Nephron progenitor cell (in vitro differentiated cells): ENCODE results near the gene FOXC1.

Experiments used
- DNase-seq: peaks from one replicate; pipeline ENCODE4 v3.0.0; 2021
- H3K27ac Mint-ChIP-seq: 2 replicates; pipeline ENCODE4 v1.8.0; 2021; ENCODE audit warnings: mild to moderate bottlenecking, moderate library complexity, mixed read lengths
- H3K27me3 Mint-ChIP-seq: 2 replicates; pipeline ENCODE4 v1.8.0; 2021; ENCODE audit warnings: mild to moderate bottlenecking, low read depth, mixed read lengths; ENCODE audit not compliant: poor library complexity
- H3K36me3 Mint-ChIP-seq: 2 replicates; pipeline ENCODE4 v1.8.0; 2021; ENCODE audit warnings: low read depth, mixed read lengths
- H3K4me1 Mint-ChIP-seq: 2 replicates; pipeline ENCODE4 v1.8.0; 2021; ENCODE audit warnings: mixed read lengths
- H3K4me3 Mint-ChIP-seq: 2 replicates; pipeline ENCODE4 v1.8.0; 2021; ENCODE audit warnings: mild to moderate bottlenecking, moderate library complexity, mixed read lengths
- H3K9me3 Mint-ChIP-seq: 2 replicates; pipeline ENCODE4 v1.8.0; 2021; ENCODE audit warnings: mild to moderate bottlenecking, moderate library complexity, mixed read lengths
- TF ChIP-seq, protein P1 (sequence below): fragments of 200-600 bp; sonication (generic); IDR thresholded peaks from 2 replicates; pipeline ENCODE4 v1.5.0; 2021; ENCODE audit warnings: antibody characterized with exemption

The FOXC1 gene

DNA sequence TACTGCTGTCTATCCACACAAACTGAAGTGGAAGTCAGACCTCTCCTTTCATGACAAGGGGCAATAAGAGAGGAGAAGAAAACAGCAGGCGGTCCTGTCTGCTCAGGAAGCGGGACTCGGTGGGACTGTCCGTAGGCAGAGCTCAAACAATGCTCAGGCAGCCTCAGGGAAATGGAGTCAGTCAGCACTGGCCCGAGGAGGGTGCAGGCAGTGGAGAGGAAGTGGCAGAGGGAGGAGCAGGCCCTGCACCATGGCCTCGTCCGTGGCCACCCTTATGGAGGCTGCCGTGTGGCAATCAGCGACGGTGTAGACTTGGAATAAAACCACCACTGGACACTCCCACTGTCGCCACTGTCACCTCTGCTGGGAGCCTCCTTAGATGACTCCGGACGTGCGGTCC is 19.6 kb downstream of the FOXC1 start:
- H3K27me3 Mint-ChIP-seq: peaks cover 8% of the 10 kb centered on the region
- TF ChIP-seq, protein P1, sequence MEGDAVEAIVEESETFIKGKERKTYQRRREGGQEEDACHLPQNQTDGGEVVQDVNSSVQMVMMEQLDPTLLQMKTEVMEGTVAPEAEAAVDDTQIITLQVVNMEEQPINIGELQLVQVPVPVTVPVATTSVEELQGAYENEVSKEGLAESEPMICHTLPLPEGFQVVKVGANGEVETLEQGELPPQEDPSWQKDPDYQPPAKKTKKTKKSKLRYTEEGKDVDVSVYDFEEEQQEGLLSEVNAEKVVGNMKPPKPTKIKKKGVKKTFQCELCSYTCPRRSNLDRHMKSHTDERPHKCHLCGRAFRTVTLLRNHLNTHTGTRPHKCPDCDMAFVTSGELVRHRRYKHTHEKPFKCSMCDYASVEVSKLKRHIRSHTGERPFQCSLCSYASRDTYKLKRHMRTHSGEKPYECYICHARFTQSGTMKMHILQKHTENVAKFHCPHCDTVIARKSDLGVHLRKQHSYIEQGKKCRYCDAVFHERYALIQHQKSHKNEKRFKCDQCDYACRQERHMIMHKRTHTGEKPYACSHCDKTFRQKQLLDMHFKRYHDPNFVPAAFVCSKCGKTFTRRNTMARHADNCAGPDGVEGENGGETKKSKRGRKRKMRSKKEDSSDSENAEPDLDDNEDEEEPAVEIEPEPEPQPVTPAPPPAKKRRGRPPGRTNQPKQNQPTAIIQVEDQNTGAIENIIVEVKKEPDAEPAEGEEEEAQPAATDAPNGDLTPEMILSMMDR: no peak
- H3K27ac Mint-ChIP-seq: no peak overlapping the region
- peaks cover 75% of the 10 kb centered on the region for H3K4me1 Mint-ChIP-seq
- no peak for DNase-seq
- peaks cover 30% of the 10 kb centered on the region for H3K36me3 Mint-ChIP-seq
- peak overlapping the region; percentile 20 for H3K4me3 Mint-ChIP-seq
- H3K9me3 Mint-ChIP-seq: no peaks in the 10 kb centered on the region

DNA sequence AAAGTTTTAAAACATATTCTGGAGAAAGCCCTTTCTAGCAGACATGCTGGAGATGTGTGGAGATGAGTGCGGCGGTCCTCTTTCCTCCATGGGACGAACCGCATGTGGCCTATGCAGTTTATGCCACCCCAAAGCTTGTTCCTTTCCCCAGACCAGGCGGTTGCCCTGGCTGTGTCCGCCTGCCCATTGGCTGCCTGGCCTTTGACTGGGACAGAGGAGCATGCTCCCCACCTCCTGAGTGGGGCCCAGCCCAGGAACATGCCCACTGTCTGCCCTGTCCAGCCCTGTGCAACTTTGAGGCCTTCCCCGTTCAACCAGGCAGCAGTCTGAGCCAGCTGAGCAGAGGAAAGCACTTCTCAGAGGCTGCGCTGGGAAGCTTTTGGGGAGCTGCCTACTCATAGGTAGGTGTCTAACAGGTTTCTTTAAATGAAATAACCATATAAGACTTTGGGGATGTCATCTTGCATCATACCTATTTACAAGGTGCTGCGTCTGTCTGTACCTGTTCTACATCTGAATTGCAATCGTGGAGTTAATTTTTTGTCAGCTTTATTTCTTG is 20.6 kb downstream of the FOXC1 start:
- DNase-seq: no peak
- H3K27me3 Mint-ChIP-seq: peaks cover 4% of the 10 kb centered on the region

DNA sequence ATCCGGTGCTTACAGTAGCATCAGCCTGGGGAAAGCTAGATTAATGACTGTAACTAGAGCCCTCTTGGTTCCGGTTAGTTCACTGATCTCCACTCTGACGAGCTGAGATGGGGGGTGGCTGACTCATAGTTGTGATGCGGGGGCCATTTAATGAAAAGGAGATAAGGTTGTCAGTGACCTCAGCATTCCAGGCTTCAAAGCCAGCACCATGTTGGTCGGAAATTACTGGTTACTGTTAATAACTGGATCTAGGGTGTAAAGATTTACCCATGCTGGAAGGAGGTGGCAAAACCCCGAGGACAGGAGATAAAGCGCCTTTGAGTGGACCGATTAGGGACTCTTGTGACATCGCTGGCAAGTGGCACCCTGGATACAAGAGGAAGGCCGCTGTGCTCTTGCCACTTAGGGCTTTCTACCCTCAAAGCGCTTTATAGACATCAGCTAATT is 21.1 kb downstream of the FOXC1 start:
- no peak overlapping the region for H3K27ac Mint-ChIP-seq
- no peak for DNase-seq
- peaks cover 35% of the 10 kb centered on the region for H3K36me3 Mint-ChIP-seq
- H3K4me1 Mint-ChIP-seq: peaks cover 80% of the 10 kb centered on the region
- no peak overlapping the region for H3K4me3 Mint-ChIP-seq
- H3K27me3 Mint-ChIP-seq: no peaks in the 10 kb centered on the region
- TF ChIP-seq, protein P1: no peak
- H3K9me3 Mint-ChIP-seq: no peaks in the 10 kb centered on the region

More for the DNA sequence above, 20.6 kb downstream of the FOXC1 start:
- peaks cover 33% of the 10 kb centered on the region for H3K36me3 Mint-ChIP-seq
- no peaks in the 10 kb centered on the region for H3K9me3 Mint-ChIP-seq
- TF ChIP-seq, protein P1: no peak
- peak overlapping the region; percentile 80 for H3K27ac Mint-ChIP-seq
- no peak overlapping the region for H3K4me3 Mint-ChIP-seq
- peaks cover 80% of the 10 kb centered on the region for H3K4me1 Mint-ChIP-seq

DNA sequence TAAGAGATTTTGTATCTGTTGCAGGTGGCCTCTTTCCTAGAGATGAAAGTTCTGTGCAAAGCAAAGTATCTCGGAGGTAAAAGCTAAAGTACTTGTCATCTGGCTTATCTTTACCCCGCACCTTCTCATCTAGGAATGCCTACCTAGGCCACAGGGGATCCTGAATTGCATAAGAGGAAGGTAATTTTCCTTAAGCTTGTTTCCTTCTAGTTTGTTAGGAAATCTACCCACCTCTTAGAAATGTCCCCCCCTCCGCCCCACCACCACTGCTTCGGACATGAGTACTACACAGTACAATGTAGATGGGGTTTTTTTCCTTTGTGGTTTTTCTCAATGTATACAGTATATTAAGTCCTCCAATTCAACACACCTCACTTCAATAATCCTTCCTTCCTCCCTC is 21.5 kb downstream of the FOXC1 start:
- Mint-ChIP-seq H3K4me3 (no peak overlapping the region), H3K36me3 (peaks cover 39% of the 10 kb centered on the region), H3K27ac (no peak overlapping the region), H3K27me3 (no peaks in the 10 kb centered on the region), H3K4me1 (peaks cover 80% of the 10 kb centered on the region), H3K9me3 (no peaks in the 10 kb centered on the region)
- no peak for DNase-seq
- TF ChIP-seq, protein P1: no peak

DNA sequence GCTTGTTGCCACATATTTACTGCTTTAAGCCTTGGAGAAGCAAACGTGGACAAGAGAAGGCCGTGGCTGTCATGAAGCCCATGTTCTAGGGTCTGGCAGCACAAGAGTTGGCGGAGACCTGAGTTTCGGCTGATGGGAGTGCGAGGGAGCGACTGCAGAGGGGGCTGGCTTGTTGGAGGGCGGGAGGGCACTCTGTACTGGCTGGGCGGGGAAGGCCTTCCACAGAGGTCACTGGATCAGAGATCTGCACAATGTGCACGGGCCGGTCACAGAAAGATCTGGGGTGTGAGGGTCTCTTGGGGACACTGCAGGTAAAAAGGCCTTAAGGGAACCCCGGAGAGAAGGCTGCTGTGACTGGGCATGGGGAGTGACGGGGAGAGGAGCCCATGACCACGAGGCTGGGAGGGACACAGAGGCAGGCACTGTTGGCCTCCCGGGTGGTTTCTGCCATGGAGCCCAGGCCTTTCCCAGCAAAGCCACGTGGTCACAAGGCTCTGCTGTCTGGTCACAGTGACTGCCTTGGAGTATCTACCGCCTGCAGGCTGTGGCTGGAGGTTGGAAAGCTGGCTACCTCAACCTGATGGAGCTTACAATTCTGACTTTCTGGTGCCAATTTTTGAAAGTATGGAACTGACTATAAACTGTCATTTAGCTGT is 23.8 kb downstream of the FOXC1 start:
- Mint-ChIP-seq H3K9me3 (no peaks in the 10 kb centered on the region), H3K4me1 (peaks cover 66% of the 10 kb centered on the region), H3K4me3 (no peak overlapping the region), H3K36me3 (peaks cover 47% of the 10 kb centered on the region), H3K27me3 (no peaks in the 10 kb centered on the region), H3K27ac (no peak overlapping the region)
- DNase-seq: no peak
- TF ChIP-seq, protein P1: no peak

DNA sequence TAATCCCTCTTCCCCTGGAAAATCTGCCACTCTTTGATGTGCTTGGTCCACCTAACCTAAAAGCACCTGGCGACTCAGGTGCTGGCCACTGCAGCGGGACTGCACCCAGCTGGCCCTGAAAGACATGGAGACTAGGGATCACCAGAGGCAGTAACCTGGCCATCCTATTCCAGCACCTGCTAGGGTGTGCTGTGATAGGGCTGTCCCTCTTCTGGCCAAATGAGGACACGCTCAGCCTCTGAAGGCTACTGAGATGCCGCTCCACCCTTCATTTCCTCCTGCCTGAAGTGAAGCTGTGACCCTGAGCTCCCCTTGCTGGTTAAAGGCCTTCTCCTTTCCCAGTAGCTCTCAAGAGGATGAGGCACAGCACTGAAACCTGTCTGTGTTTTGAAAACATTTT is 24.4 kb downstream of the FOXC1 start:
- Mint-ChIP-seq H3K9me3 (no peaks in the 10 kb centered on the region), H3K4me1 (peaks cover 60% of the 10 kb centered on the region), H3K4me3 (no peak overlapping the region), H3K36me3 (peaks cover 52% of the 10 kb centered on the region), H3K27ac (no peak overlapping the region), H3K27me3 (no peaks in the 10 kb centered on the region)
- DNase-seq: no peak
- TF ChIP-seq, protein P1: no peak
